Measurements from ENCODE around the gene LRRC66.

DNA sequence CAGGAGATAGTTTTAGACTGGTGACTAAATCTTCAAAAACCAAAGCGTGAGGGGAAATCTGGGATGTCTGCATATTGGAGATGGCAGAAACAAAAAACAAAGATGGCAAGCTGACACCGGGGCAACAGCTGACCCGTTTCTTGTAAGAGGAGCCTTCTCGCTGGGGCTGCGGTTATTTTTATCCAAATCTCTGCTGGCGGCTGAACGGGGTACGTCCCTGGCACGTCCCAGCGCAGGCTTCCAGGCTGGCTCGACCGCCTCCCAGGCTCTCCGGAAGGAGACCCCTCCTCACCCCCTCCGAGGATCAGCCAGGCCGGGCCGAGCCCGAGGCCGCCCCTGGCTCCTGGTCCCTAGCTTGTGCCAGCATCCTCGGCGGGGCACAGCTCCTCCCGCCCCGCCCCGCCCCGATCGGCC, 17.5 kb upstream of the LRRC66 start:
- TF ChIP-seq, protein P1, sequence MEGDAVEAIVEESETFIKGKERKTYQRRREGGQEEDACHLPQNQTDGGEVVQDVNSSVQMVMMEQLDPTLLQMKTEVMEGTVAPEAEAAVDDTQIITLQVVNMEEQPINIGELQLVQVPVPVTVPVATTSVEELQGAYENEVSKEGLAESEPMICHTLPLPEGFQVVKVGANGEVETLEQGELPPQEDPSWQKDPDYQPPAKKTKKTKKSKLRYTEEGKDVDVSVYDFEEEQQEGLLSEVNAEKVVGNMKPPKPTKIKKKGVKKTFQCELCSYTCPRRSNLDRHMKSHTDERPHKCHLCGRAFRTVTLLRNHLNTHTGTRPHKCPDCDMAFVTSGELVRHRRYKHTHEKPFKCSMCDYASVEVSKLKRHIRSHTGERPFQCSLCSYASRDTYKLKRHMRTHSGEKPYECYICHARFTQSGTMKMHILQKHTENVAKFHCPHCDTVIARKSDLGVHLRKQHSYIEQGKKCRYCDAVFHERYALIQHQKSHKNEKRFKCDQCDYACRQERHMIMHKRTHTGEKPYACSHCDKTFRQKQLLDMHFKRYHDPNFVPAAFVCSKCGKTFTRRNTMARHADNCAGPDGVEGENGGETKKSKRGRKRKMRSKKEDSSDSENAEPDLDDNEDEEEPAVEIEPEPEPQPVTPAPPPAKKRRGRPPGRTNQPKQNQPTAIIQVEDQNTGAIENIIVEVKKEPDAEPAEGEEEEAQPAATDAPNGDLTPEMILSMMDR (IDR thresholded peaks at IDR 0.05; ENCODE audit: control extremely low read depth in 1 of 3, insufficient read depth in 1 of 3, low read depth in 1 of 3, low read length in 3 of 3), result no peak
- TF ChIP-seq SP2 (IDR thresholded peaks at IDR 0.05; ENCODE audit: low read length) (no peak), TEAD4 (IDR thresholded peaks at IDR 0.05; ENCODE audit: low read depth, low read length) (no peak), TBP (IDR thresholded peaks at IDR 0.05; ENCODE audit: low read depth, low read length) (0 out of 2 replicates have a peak, but pooled peaks have one; percentile 22), SP1 (IDR thresholded peaks at IDR 0.05; ENCODE audit: low read depth, low read length) (no peak)
